Cerebellar cortex (tissue), 1 donor: ENCODE results near the gene ZNF205.
"Not testable (repeated sequence)": the region's sequence is repeated elsewhere in the genome, so short reads cannot be mapped to it uniquely, and the experiment has no call there.

Experiments used
- DNase-seq: peaks from one replicate; pipeline ENCODE4 v3.0.0-alpha.2; 2015; ENCODE audit warnings: low spot score

The ZNF205 gene

GRCh38 chr16:3112058-3112880 is at the start of gene ZNF205:
TSS of gene ZNF205 (plus strand) at chr16:3112586. CDS start at chr16:3113431, 845 bp downstream.
- peak; percentile 91 for DNase-seq

- no peak for DNase-seq
These were observed 48.6 kb upstream of the ZNF205 start for GRCh38 chr16:3063625-3064386.

GRCh38 chr16:3065069-3065741 is 47.2 kb upstream of the ZNF205 start, which contains the start of gene IL32:
TSS of gene IL32 (plus strand) at chr16:3065640. CDS start at chr16:3065812, 172 bp downstream.
- DNase-seq, result no peak

- no peak for DNase-seq
These were observed 46.5 kb upstream of the ZNF205 start for GRCh38 chr16:3065742-3066439.

- DNase-seq, result no peak
These were observed 46.0 kb upstream of the ZNF205 start for GRCh38 chr16:3066440-3066748.

- DNase-seq, result no peak
These were observed 43.9 kb upstream of the ZNF205 start for GRCh38 chr16:3068487-3068886.

GRCh38 chr16:3069146-3069545 is 43.2 kb upstream of the ZNF205 start:
- DNase-seq, result not testable (repeated sequence)

- no peak for DNase-seq
These were observed 41.7 kb upstream of the ZNF205 start for GRCh38 chr16:3070608-3071111.

GRCh38 chr16:3071655-3072054 is 40.7 kb upstream of the ZNF205 start:
- no peak for DNase-seq

- not testable (repeated sequence) for DNase-seq
These were observed 40.2 kb upstream of the ZNF205 start for GRCh38 chr16:3072148-3072547.

GRCh38 chr16:3072576-3073263 is 39.7 kb upstream of the ZNF205 start:
- DNase-seq, result not testable (repeated sequence)

GRCh38 chr16:3073448-3073847 is 38.9 kb upstream of the ZNF205 start:
- DNase-seq, result no peak

- no peak for DNase-seq
These were observed 37.4 kb upstream of the ZNF205 start for GRCh38 chr16:3074860-3075522.

- DNase-seq, result no peak
These were observed 36.9 kb upstream of the ZNF205 start for GRCh38 chr16:3075523-3075915.

GRCh38 chr16:3075946-3076345 is 36.4 kb upstream of the ZNF205 start:
- not testable (repeated sequence) for DNase-seq

- no peak for DNase-seq
These were observed 35.8 kb upstream of the ZNF205 start for GRCh38 chr16:3076577-3076976.

GRCh38 chr16:3080024-3080423 is 32.4 kb upstream of the ZNF205 start:
- DNase-seq, result no peak

- not testable (repeated sequence) for DNase-seq
These were observed 30.4 kb upstream of the ZNF205 start for GRCh38 chr16:3081957-3082356.

- not testable (repeated sequence) for DNase-seq
These were observed 29.0 kb upstream of the ZNF205 start for GRCh38 chr16:3083408-3083807.

GRCh38 chr16:3084491-3084890 is 27.9 kb upstream of the ZNF205 start:
- DNase-seq, result no peak
